Measurements from ENCODE around the gene RABGAP1L. TPM values are rescaled to one million over a fixed set of nuclear protein-coding genes. Genes with fewer than 3 reads are reported as not detected.

Gene RABGAP1L
- total RNA-seq, 1 experiment from 2014 or later, result 20.8 TPM

GRCh38 chr1:174194461-174194860 lies 35.1 kb downstream of the RABGAP1L start:
- no peak for DNase-seq (ENCODE audit: extremely low read depth, low read depth)

DNA sequence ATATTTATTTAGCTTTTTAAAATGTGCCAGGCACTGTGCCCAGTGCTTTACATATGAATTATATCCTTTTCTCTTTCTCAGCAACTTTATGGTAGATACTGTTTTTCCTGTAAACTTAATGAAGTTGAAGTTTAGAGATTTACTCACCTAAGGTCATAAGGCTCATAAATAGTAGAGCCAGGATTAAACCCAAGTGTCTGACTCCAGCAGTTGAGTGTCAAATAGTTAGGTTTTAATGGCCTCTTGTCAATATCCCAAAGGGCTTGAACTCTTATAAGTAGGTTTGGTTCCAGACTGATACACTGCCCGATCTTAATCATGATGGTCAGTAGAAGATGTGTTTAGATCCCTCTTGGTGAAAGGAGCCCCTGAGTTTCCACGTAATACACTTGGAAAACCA lies 37.8 kb downstream of the RABGAP1L start:
- no peak for DNase-seq (ENCODE audit: extremely low read depth, low read depth)

DNA sequence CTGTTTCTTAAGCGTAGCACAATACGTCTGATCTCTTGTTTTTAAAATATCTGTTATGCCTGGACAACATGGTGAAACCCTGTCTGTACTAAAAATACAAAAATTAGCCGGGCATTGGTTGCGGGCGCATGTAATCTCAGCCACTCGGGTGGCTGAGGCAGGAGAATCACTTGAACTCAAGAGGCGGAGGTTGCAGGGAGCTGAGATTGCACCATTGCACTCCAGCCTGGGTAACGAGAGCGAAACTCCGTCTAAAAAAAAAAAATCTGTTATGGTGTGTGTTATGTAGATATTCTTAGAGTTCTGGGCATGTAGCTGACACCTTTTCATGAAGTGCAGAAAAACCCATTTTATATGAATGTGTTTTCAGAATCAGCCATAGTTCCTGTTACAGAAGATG lies 38.2 kb downstream of the RABGAP1L start:
- DNase-seq (ENCODE audit: extremely low read depth, low read depth), result no peak

- DNase-seq (ENCODE audit: extremely low read depth, low read depth), result peak; percentile 7
These were observed 38.9 kb downstream of the RABGAP1L start for GRCh38 chr1:174198202-174198601.

DNA sequence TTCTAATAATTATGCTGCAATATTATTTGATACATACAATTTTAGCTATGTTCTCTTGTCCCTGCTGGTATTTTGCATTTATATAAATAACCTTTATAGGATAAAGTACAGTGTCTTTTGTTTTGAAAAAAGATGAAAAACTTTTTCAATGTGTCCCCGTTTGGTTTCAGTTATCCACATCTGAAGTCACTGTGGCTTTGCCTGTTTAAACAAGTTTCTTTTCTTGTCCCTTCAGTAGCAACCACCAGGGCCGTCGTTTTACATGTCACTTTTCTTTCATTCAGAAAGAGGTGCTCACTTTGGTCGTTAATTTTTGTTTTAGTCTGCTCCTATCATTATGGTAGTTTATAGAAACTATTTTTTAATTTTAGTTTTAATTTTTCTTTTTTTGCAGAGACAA lies 41.4 kb downstream of the RABGAP1L start:
- DNase-seq (ENCODE audit: extremely low read depth, low read depth), result no peak

DNA sequence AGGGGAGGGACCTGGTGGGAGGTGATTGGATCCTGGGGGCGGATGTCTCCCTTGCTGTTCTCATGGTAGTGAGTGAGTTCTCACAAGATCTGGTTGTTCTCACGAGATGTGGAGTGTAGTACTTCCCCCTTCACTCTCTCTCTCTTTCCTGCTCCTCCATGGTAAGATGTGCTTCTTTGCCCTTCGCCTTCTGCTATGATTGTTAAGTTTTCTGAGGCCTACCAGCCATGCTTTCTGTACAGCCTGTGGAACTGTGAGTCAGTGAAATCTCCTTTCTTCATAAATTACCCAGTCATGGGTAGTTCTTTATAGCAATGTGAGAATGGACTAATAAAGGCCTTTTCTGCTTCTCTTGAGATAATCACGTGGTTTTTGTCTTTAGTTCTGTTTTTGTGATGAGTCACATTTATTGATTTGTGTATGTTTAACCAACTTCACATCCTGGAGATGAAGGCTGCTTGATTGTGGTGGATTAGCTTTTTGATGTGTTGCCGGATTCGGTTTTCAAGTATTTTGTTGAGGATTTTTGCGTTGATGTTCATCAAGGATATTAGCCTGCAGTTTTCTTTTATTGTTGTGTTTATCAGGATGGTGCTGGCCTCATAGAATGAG lies 45.5 kb downstream of the RABGAP1L start:
- no peak for DNase-seq (ENCODE audit: extremely low read depth, low read depth)

GRCh38 chr1:174206148-174206836 lies 47.0 kb downstream of the RABGAP1L start:
- no peak for DNase-seq (ENCODE audit: extremely low read depth, low read depth)

GRCh38 chr1:174209347-174210187 lies 50.2 kb downstream of the RABGAP1L start:
- no peak for DNase-seq (ENCODE audit: extremely low read depth, low read depth)

GRCh38 chr1:174211486-174211885 lies 52.2 kb downstream of the RABGAP1L start:
- no peak for DNase-seq (ENCODE audit: extremely low read depth, low read depth)

DNA sequence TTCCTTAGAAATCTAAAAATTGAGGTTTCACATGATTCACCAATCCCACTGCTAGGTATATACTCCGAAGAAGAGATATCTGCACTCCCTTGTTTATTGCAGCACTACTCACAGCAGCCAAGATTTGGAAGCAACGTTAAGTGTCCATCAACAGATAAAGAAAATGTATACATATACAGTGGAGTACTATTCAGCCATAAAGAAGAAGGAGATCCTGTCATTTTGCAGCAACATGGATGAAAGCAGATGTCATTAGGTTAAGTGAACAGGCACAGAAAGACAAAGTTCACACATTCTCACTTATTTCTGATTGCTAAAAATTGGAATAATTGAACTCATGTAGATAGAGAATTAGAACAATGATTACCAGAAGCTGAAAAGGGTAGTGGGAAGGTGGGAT lies 56.4 kb downstream of the RABGAP1L start:
- no peak for DNase-seq (ENCODE audit: extremely low read depth, low read depth)

GRCh38 chr1:174217248-174217647 lies 57.9 kb downstream of the RABGAP1L start:
- DNase-seq (ENCODE audit: extremely low read depth, low read depth), result no peak

DNA sequence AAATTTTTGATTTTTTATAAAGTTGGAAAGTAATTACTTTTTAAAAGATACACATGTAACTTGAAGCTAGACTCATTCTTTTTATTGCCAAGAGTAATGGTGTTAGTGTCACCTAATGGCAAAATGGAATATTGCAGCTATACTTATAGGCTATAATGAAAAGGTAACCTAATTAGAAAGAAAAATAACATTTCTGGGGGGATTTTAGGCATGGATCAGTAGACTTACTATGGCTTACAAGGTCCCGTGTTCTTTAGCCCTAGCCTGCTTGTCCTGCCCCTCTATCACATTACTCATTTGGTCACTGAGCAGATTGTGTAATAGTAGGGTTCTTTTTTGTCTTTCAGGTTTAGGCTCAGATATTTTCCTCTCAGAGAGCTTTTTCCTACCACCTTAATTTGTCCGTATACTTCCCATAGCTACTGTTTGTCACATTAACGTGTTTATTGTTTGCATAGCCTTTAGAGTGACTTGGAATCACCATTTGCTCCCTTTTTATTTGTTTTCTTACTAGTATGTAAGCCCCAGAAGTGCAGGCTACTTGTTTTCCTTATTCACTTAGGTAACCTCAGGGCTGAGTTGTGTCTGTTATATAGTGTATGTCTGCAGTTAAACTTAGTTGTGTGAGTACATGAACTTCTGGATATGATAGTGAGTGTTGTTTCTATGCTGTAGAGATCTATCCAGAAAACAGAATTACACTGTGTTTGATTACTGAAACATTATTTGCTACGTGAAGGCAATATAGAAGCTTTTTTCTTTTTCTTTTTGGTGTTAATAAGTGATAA lies 58.7 kb downstream of the RABGAP1L start:
- peak; percentile 51 for DNase-seq (ENCODE audit: extremely low read depth, low read depth)

- no peak for DNase-seq (ENCODE audit: extremely low read depth, low read depth)
These were observed 59.7 kb downstream of the RABGAP1L start for GRCh38 chr1:174218983-174219382.

DNA sequence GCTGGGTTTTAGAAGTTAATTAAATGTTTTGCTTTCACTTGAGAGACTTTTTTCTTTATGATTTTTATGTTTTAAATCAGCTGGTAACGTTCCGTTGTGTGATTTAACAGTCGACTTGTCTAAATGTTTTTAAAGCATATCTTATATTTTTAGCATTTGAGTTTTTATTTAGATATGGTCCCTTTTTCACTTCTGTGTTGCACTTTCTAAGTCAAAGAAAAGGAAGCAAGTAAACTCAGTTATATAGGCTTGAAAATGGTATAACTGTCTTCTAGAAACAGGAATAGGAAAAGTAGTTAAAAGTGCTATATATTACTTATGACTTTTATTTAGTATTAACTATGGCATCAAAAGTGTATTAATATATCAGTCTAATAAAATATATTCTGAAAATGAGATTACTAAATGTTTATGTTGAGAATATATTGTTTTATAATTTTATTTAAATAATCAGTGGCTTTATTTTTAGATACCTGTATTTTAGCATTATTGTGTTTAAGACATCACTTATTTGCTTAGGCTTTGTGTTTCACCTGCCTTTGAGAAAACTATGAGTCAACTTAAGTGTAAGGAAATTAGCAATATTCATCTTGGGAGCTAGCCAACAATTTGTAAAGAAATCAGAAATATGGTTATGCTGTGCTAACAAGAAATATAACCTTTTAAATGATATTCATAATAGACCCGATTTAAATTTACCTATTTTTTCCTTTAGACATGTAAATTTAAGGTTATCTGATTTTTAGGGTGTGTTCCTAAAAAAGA lies 60.5 kb downstream of the RABGAP1L start:
- DNase-seq (ENCODE audit: extremely low read depth, low read depth), result no peak

DNA sequence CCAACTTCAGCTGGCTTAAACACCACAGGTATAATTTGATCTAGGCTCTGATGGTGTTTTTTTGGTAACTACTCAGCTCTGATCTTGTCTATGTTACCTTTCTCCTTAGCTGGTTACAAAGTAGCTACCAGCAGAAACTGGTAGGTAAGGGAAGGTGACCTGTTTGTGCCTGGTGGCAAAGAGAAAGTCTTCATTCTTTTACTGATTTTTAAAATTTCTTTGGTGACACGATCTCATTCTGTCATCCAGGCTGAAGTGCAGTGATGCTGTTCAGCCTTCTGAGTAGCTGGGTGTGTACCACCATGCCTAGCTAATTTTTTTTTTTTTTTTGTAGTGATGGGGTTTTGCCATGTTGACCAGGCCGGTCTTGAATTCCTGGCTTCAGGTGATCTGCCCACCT lies 62.4 kb downstream of the RABGAP1L start:
- DNase-seq (ENCODE audit: extremely low read depth, low read depth), result no peak

DNA sequence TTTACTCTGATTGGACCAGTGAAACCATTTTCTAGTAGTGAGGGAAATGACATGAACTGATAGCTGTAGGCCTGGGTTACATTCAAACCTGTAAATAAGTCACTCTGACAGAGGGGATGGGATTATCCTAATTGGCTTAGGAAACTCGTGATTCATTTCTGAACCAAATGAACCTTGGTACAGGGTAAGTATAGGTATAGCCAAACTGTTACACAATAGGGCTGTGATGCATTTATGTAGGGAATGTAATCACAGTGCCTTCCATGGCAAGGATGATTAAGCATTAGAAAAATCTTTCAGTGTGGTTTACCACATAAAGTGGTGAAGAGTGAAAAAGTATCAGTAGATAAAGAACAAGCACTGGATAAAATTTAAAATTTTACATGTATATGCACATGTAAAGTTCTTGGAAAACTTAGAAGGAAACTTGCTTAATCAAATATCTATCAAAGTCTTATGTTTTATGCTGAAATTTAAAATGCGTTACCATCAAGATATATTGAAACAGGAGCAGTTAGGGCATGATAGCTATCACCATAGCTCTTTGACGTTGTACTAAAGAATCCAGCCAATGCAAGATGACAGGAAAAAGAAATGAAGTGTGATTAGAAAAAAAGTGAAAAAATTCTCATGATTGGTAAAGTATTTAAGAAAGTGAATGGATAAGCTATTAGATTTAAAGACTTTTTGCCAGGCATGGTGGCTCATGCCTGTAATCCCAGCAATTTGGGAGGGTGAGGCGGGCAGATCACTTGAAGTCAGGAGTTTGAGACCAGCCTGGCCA lies 63.0 kb downstream of the RABGAP1L start:
- no peak for DNase-seq (ENCODE audit: extremely low read depth, low read depth)

GRCh38 chr1:174224641-174225040 lies 65.3 kb downstream of the RABGAP1L start:
- DNase-seq (ENCODE audit: extremely low read depth, low read depth), result no peak

- DNase-seq (ENCODE audit: extremely low read depth, low read depth), result no peak
These were observed 66.3 kb downstream of the RABGAP1L start for GRCh38 chr1:174225499-174226204.

- no peak for DNase-seq (ENCODE audit: extremely low read depth, low read depth)
These were observed 71.1 kb downstream of the RABGAP1L start for GRCh38 chr1:174230399-174230798.
